Central memory CD8-positive, alpha-beta T cell (primary cell): ENCODE data around the gene ANO3.

Experiments used
- ATAC-seq: fragments of 150-1000 bp; cut with Tn5 transposase; replicated peaks from 2 replicates; pipeline ENCODE4 v1.10.0; 2022; ENCODE audit warnings: mild to moderate bottlenecking, moderate FRiP score, moderate number of reproducible peaks; ENCODE audit not compliant: poor library complexity, severe bottlenecking; ENCODE audit errors: extremely low read depth
- DNase-seq, 2 donors: peaks; one replicate each; pipeline ENCODE4 v3.0.0; 2021; ENCODE audit warnings: low spot score in 2 of 2
- H3K27ac Mint-ChIP-seq: one replicate; pipeline ENCODE4 v1.8.0; 2022; ENCODE audit warnings: low read depth, mild to moderate bottlenecking, moderate library complexity, mixed read lengths
- H3K27me3 Mint-ChIP-seq: one replicate; pipeline ENCODE4 v1.8.0; 2022; ENCODE audit warnings: mixed read lengths
- H3K36me3 Mint-ChIP-seq: one replicate; pipeline ENCODE4 v1.8.0; 2022; ENCODE audit warnings: mild to moderate bottlenecking, moderate library complexity, mixed read lengths; ENCODE audit not compliant: insufficient read depth
- H3K4me1 Mint-ChIP-seq: one replicate; pipeline ENCODE4 v1.8.0; 2022; ENCODE audit warnings: mixed read lengths
- H3K4me3 Mint-ChIP-seq: one replicate; pipeline ENCODE4 v1.8.0; 2022; ENCODE audit warnings: mild to moderate bottlenecking, moderate library complexity, mixed read lengths
- H3K9me3 Mint-ChIP-seq: one replicate; pipeline ENCODE4 v1.8.0; 2022; ENCODE audit warnings: mixed read lengths

Gene ANO3

GRCh38 chr11:26326793-26327400 is 5.0 kb upstream of the ANO3 start:
- H3K9me3 Mint-ChIP-seq = peaks cover 5% of the 10 kb centered on the region

GRCh38 chr11:26329206-26329605 is 2.7 kb upstream of the ANO3 start:
- Mint-ChIP-seq H3K27me3 (no peaks in the 10 kb centered on the region), H3K9me3 (peaks cover 5% of the 10 kb centered on the region), H3K36me3 (no peaks in the 10 kb centered on the region), H3K27ac (no peak overlapping the region), H3K4me3 (no peak overlapping the region), H3K4me1 (no peaks in the 10 kb centered on the region)
- DNase-seq = no peak
- ATAC-seq = no peak

More at GRCh38 chr11:26326793-26327400, 5.0 kb upstream of the ANO3 start:
- H3K27me3 Mint-ChIP-seq = no peaks in the 10 kb centered on the region
- H3K27ac Mint-ChIP-seq = no peak overlapping the region
- H3K36me3 Mint-ChIP-seq = no peaks in the 10 kb centered on the region
- no peak for DNase-seq
- no peak overlapping the region for H3K4me3 Mint-ChIP-seq
- ATAC-seq = no peak
- H3K4me1 Mint-ChIP-seq = no peaks in the 10 kb centered on the region

GRCh38 chr11:26330262-26330661 is 1.7 kb upstream of the ANO3 start:
- peaks cover 5% of the 10 kb centered on the region for H3K9me3 Mint-ChIP-seq
- no peak overlapping the region for H3K27ac Mint-ChIP-seq
- no peaks in the 10 kb centered on the region for H3K36me3 Mint-ChIP-seq
- no peak overlapping the region for H3K4me3 Mint-ChIP-seq
- no peak for ATAC-seq
- H3K4me1 Mint-ChIP-seq = no peaks in the 10 kb centered on the region
- DNase-seq = no peak
- no peaks in the 10 kb centered on the region for H3K27me3 Mint-ChIP-seq

- ATAC-seq = no peak
- no peak overlapping the region for H3K4me3 Mint-ChIP-seq
These were observed 614 bp downstream of the ANO3 start for GRCh38 chr11:26332572-26332915.

GRCh38 chr11:26333906-26334305 is 2.0 kb downstream of the ANO3 start:
- Mint-ChIP-seq H3K9me3 (no peaks in the 10 kb centered on the region), H3K4me3 (no peak overlapping the region), H3K4me1 (no peaks in the 10 kb centered on the region), H3K36me3 (no peaks in the 10 kb centered on the region), H3K27ac (no peak overlapping the region), H3K27me3 (no peaks in the 10 kb centered on the region)
- ATAC-seq = no peak
- DNase-seq = no peak

More at GRCh38 chr11:26332572-26332915, 614 bp downstream of the ANO3 start:
- no peaks in the 10 kb centered on the region for H3K36me3 Mint-ChIP-seq
- H3K4me1 Mint-ChIP-seq = no peaks in the 10 kb centered on the region
- no peaks in the 10 kb centered on the region for H3K9me3 Mint-ChIP-seq
- no peak for DNase-seq
- no peaks in the 10 kb centered on the region for H3K27me3 Mint-ChIP-seq
- H3K27ac Mint-ChIP-seq = no peak overlapping the region

- ATAC-seq (no peak), DNase-seq (no peak)
- Mint-ChIP-seq H3K4me3 (no peak overlapping the region), H3K27ac (no peak overlapping the region), H3K9me3 (no peaks in the 10 kb centered on the region), H3K36me3 (no peaks in the 10 kb centered on the region), H3K4me1 (no peaks in the 10 kb centered on the region), H3K27me3 (no peaks in the 10 kb centered on the region)
These were observed 4.0 kb downstream of the ANO3 start for GRCh38 chr11:26335903-26336302.

- ATAC-seq (no peak), DNase-seq (no peak)
- H3K27ac Mint-ChIP-seq = no peak overlapping the region
- H3K27me3 Mint-ChIP-seq = no peaks in the 10 kb centered on the region
- H3K9me3 Mint-ChIP-seq = peaks cover 5% of the 10 kb centered on the region
- H3K36me3 Mint-ChIP-seq = no peaks in the 10 kb centered on the region
- no peak overlapping the region for H3K4me3 Mint-ChIP-seq
- H3K4me1 Mint-ChIP-seq = no peaks in the 10 kb centered on the region
These were observed 12.7 kb downstream of the ANO3 start for GRCh38 chr11:26344647-26345046.

- ATAC-seq = no peak
- DNase-seq = no peak
- H3K27me3 Mint-ChIP-seq = no peaks in the 10 kb centered on the region
- peaks cover 2% of the 10 kb centered on the region for H3K36me3 Mint-ChIP-seq
- no peaks in the 10 kb centered on the region for H3K4me1 Mint-ChIP-seq
- no peak overlapping the region for H3K4me3 Mint-ChIP-seq
- H3K9me3 Mint-ChIP-seq = peaks cover 13% of the 10 kb centered on the region
- H3K27ac Mint-ChIP-seq = no peak overlapping the region
These were observed 16.8 kb downstream of the ANO3 start for GRCh38 chr11:26348776-26349175.

- Mint-ChIP-seq H3K27ac (no peak overlapping the region), H3K4me3 (no peak overlapping the region), H3K36me3 (peaks cover 2% of the 10 kb centered on the region), H3K9me3 (peaks cover 17% of the 10 kb centered on the region), H3K4me1 (no peaks in the 10 kb centered on the region), H3K27me3 (no peaks in the 10 kb centered on the region)
- ATAC-seq = no peak
- DNase-seq = no peak
These were observed 18.1 kb downstream of the ANO3 start for GRCh38 chr11:26350002-26350401.

GRCh38 chr11:26353010-26353409 is 21.1 kb downstream of the ANO3 start:
- Mint-ChIP-seq H3K9me3 (peaks cover 24% of the 10 kb centered on the region), H3K4me1 (no peaks in the 10 kb centered on the region), H3K36me3 (peaks cover 2% of the 10 kb centered on the region), H3K4me3 (no peak overlapping the region), H3K27ac (no peak overlapping the region), H3K27me3 (no peaks in the 10 kb centered on the region)
- no peak for ATAC-seq
- DNase-seq = no peak

GRCh38 chr11:26359055-26359454 is 27.1 kb downstream of the ANO3 start:
- H3K4me3 Mint-ChIP-seq = no peak overlapping the region

GRCh38 chr11:26365284-26365683 is 33.4 kb downstream of the ANO3 start:
- Mint-ChIP-seq H3K27me3 (no peaks in the 10 kb centered on the region), H3K4me1 (no peaks in the 10 kb centered on the region), H3K4me3 (no peak overlapping the region), H3K27ac (no peak overlapping the region), H3K36me3 (no peaks in the 10 kb centered on the region), H3K9me3 (peaks cover 13% of the 10 kb centered on the region)
- DNase-seq = no peak
- no peak for ATAC-seq

More at GRCh38 chr11:26359055-26359454, 27.1 kb downstream of the ANO3 start:
- Mint-ChIP-seq H3K27ac (no peak overlapping the region), H3K36me3 (no peaks in the 10 kb centered on the region), H3K27me3 (no peaks in the 10 kb centered on the region), H3K4me1 (no peaks in the 10 kb centered on the region), H3K9me3 (peaks cover 23% of the 10 kb centered on the region)
- DNase-seq = no peak
- ATAC-seq = no peak

GRCh38 chr11:26377619-26378018 is 45.7 kb downstream of the ANO3 start:
- Mint-ChIP-seq H3K4me1 (no peaks in the 10 kb centered on the region), H3K27ac (no peak overlapping the region), H3K36me3 (no peaks in the 10 kb centered on the region), H3K4me3 (no peak overlapping the region), H3K9me3 (peaks cover 25% of the 10 kb centered on the region), H3K27me3 (no peaks in the 10 kb centered on the region)
- ATAC-seq (no peak), DNase-seq (no peak)

- H3K27ac Mint-ChIP-seq = no peak overlapping the region
- DNase-seq = no peak
These were observed 67.4 kb downstream of the ANO3 start for GRCh38 chr11:26399336-26399735.

More at GRCh38 chr11:26399336-26399735, 67.4 kb downstream of the ANO3 start:
- Mint-ChIP-seq H3K9me3 (peaks cover 32% of the 10 kb centered on the region), H3K4me3 (no peak overlapping the region), H3K4me1 (no peaks in the 10 kb centered on the region), H3K36me3 (no peaks in the 10 kb centered on the region), H3K27me3 (no peaks in the 10 kb centered on the region)
- no peak for ATAC-seq
